GM12892 (cell line): ENCODE data around the gene KCNT1.

Source experiments
- DNase-seq: peaks from one replicate; pipeline ENCODE4 v3.0.0; 2011; ENCODE audit not compliant: insufficient read length
- FAIRE-seq: peaks from 2 replicates; lab custom pipeline; 2011; peaks lifted over from hg19 to GRCh38; lab: Jason Lieb, UNC
- POLR2A ChIP-seq: IDR thresholded peaks from 2 replicates; pipeline ENCODE4 v1.6.1; 2011; ENCODE audit warnings: low read depth, low read length, control low read depth
- POLR2AphosphoS5 ChIP-seq: IDR thresholded peaks from 2 replicates; pipeline ENCODE4 v1.6.1; 2011; ENCODE audit warnings: low read depth, low read length, control low read depth
- TAF1 ChIP-seq: IDR thresholded peaks from 2 replicates; pipeline ENCODE4 v1.6.1; 2011; ENCODE audit warnings: low read depth, mild to moderate bottlenecking, control low read depth, low read length, borderline replicate concordance

KCNT1 gene

DNA sequence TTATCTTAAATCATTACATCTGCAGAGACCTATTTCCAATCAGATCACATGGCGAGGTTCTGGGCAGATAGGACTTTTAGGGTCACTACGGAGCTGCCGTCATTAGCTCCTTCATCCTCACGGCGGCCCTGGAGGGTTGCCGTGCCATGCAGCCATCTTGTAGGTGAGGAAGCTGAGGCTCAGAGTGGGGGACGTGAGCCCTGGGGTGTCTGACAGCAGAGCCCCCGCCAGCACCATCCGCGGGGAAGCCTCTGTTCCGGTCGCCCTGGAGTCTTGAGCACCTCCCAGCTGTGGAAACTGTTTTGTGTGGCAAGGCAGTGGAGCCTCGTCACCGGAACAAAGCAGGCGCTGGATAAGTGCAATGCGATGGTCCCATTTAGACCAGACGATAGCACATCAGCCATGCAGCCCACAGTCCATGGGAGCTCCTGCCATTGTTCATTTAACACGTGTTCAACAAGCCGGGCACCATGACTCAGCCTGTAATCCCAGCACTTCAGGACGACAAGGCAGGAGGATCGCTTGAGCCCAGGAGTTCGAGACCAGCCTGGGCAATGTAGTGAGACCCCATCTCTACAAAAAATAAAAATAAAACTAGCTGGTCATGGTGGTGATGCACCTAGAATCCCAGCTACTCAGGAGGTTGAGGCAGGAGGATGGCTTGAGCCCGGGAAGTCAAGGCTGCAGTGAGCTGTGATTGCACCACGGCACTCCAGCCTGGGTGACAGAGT lies 61.9 kb downstream of the KCNT1 start:
- DNase-seq (no peak), FAIRE-seq (no peak)
- TF ChIP-seq POLR2A (no peak), POLR2AphosphoS5 (no peak), TAF1 (no peak)

DNA sequence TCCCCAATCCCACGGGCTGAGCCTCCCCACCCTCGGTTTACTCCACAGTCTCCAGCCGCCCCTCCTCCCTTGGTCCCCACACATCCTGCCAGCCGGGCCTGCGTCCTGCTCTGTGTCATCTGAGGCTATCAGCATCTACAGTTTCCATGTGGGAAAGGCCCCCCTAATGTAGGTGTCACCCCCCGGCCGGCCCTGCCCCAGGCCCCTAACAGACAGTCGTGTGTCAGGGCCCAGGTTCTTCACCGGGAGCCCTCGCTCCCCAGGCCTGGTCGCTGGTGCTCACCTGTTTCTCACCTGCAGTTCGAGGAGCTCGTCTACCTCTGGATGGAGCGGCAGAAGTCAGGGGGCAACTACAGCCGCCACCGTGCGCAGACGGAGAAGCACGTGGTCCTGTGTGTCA lies 62.7 kb downstream of the KCNT1 start:
- no peak for FAIRE-seq
- TF ChIP-seq TAF1: no peak
- no peak for TF ChIP-seq POLR2A
- TF ChIP-seq POLR2AphosphoS5: no peak
- no peak for DNase-seq

DNA sequence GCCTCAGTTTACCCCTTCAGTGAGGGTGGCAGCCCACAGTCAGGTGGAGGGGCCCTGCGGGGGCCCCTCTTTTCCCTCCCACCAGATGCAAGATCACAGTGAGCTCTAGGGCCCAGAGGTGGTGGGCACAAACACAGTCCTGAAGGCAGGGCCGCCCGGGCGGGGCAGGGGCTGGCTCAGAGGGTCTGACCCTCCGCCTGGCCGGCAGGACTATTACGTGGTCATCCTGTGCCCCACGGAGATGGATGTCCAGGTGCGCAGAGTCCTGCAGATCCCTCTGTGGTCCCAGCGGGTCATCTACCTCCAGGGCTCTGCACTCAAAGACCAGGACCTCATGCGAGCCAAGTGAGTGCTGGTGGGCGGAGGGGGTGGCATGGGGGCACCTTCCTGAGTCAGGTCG lies 63.4 kb downstream of the KCNT1 start:
- FAIRE-seq (no peak), DNase-seq (no peak)
- TF ChIP-seq POLR2A (no peak), POLR2AphosphoS5 (no peak), TAF1 (no peak)

DNA sequence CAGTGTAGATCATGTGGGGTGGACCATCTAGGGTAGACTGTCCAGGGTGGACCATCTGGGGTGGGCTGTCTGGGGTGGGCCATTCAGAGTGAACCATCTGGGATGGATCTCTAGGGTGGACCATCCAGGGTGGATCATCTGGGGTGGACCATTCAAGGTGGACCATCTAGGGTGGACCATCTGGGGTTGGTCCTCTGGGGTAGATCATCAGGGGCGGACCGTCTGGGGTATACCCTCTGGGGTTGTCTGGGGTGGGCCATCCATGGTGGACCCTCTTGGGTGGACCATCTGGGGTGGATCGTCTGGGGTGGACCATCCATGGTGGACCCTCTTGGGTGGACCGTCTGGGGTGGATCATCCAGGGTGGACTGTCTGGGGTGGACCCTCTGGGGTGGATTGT lies 64.3 kb downstream of the KCNT1 start:
- DNase-seq (no peak), FAIRE-seq (no peak)
- TF ChIP-seq POLR2A (no peak), POLR2AphosphoS5 (no peak), TAF1 (no peak)

DNA sequence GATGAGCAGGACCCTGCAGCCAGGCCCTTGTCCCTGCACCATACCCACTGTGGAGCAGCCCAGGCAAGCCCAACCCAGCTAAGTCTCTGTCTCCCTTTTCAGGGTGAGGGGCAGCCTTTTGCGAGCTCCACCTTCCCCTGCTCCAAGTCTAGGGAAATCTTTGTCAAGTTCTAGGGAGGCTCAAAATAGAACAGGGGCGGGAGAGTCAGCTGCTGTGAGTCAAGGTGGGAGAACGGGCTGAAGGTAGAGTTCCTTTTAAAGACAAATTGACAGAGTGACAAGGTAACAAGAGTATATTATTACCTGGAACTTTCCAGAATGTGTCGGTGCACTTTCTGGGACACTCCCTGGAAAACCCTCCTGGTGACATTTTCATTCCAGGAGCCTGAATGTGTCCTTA lies 64.7 kb downstream of the KCNT1 start:
- FAIRE-seq: no peak
- TF ChIP-seq TAF1: no peak
- TF ChIP-seq POLR2A: no peak
- DNase-seq: no peak

DNA sequence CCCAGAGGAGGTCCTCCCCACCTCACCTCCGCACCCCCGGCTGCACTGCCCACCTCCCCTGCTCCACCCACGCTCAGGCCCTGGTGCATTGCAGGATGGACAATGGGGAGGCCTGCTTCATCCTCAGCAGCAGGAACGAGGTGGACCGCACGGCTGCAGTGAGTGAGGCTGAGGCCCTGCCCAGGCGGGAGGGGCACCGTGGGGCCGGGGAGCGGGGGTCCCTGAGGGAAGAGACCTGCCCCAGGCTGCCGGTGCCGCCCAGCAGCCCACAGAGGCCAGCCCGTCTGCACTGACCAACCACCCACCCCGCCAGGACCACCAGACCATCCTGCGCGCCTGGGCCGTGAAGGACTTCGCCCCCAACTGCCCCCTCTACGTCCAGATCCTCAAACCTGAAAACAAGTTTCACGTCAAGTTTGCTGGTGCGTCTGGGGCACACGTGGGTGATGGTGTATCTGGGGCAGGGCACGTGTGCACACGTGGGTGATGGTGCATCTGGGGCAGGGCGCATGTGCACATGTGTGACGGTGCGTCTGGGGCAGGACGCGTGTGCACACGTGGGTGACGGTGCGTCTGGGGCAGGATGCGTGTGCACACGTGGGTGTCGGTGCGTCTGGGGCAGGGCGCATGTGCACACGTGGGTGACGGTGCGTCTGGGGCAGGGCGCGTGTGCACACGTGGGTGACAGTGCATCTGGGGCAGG lies 66.7 kb downstream of the KCNT1 start:
- FAIRE-seq: no peak
- DNase-seq: no peak
- TF ChIP-seq POLR2AphosphoS5 (no peak), TAF1 (no peak), POLR2A (no peak)

DNA sequence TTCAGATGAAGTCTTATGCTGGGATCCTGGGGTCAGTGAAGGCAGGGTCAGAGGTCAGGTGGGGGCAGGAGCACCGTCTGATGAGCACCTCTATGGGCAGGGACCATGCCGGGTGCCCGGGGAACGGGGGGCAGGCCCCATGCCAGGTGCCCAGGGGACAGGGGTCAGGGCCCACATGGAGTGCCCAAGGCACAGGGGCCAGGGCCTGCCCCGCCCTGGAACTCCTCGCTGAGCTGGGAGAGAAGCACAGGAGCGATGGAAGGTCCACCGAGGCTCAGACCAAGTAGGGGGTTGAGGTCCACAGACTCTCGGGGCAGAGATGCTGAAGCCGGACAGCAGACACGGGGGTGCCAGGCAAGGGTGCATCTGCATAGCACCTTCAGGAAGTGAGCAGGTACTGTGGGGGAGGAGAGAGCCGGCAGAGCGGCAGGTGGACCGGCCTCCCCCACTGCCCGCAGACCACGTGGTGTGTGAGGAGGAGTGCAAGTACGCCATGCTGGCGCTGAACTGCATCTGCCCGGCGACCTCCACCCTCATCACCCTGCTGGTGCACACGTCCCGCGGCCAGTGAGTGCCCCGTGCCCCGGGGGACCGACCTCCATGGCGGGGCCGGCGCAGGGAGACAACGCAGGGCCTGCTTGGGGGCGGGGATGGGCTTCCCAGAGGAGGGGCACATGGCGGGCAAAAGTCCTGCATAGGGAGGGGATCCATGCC lies 67.7 kb downstream of the KCNT1 start:
- DNase-seq (no peak), FAIRE-seq (no peak)
- TF ChIP-seq POLR2AphosphoS5 (no peak), POLR2A (no peak), TAF1 (no peak)

DNA sequence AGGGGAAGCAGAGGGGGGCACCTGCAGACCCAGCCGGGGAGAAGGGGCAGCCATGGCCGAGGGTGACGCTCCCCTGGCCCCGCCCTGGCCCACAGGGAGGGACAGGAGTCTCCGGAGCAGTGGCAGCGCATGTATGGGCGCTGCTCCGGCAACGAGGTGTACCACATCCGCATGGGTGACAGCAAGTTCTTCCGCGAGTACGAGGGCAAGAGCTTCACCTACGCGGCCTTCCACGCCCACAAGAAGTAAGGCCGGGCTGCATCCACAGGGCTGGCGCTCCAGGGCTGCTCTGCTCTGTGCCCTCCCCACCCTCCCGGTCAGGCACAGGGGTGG lies 68.2 kb downstream of the KCNT1 start:
- DNase-seq: no peak
- TF ChIP-seq POLR2AphosphoS5 (no peak), POLR2A (no peak), TAF1 (no peak)
- no peak for FAIRE-seq

DNA sequence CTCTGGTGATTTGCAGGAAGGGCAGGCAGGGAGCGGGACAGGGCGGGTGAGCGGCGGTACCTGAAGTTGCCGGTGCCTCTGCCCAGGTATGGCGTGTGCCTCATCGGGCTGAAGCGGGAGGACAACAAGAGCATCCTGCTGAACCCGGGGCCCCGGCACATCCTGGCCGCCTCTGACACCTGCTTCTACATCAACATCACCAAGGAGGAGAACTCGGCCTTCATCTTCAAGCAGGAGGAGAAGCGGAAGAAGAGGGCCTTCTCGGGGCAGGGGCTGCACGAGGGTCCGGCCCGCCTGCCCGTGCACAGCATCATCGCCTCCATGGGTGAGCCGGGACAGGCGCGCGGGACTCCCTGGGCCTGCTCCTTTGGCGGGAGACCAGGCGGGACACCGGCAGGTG lies 68.8 kb downstream of the KCNT1 start:
- FAIRE-seq: no peak
- TF ChIP-seq POLR2A (no peak), POLR2AphosphoS5 (no peak), TAF1 (no peak)
- no peak for DNase-seq

DNA sequence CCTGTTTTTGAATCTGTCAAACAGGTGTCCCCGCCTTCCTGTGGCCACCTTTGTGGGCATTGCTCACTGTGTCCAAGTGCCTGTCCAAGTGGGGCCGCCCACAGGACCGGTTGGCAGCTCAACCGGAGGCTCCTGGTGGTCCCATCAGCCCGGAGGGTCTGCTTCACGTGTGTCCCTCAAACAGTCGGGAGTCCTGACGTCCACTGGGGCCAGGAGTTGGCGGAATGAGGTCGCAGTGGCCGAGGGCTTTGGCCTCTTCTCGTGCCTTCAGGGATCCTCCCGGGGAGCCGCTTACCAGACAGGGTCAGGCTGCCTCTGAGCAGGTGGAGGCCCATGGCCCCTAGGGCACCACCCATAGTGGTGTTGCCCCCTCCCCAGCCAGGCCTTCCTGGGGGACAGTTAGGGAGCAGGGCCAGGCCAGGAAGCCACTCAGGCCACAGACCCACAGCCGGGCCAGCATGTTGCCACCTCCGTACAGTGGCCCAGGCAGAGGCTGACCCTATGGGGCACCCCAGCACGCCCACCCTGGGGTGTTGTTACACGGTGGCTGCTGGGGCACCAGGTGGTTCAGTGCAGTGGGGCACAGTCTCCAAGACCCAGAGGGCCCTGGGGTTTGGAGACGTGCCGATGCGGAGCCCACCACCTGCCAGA lies 69.5 kb downstream of the KCNT1 start:
- no peak for FAIRE-seq
- no peak for DNase-seq
- TF ChIP-seq POLR2AphosphoS5: no peak
- TF ChIP-seq POLR2A: no peak
- TF ChIP-seq TAF1: no peak

DNA sequence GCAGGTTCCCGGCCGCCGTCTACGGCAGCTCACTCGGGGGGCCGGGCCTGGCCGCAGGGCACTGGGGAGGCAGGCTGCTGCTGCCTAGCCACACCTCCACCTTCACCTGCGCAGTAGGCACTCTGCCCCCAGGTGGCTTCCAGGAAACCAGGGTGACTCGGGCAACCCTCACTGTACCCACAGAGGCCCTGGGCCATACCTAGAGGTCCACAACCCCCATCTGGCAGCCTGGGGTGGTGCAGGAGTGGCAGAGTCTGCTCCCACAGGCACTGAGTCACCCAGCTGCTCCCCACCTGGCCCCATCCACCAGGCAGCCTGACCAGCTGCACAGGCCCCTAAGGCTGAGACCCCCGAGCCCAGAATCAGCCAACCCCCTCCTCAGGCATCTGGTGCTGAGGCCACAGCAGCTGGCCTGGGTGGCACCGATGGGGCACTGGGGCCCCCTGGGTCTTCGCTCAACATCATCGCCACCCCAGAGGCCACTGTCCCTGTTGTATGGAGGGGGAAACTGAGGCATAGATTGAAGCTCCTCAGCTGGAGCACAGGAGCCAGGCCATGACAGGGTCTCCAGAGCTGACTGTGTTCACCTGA lies 70.2 kb downstream of the KCNT1 start:
- TF ChIP-seq POLR2A: no peak
- TF ChIP-seq POLR2AphosphoS5: no peak
- TF ChIP-seq TAF1: no peak
- FAIRE-seq (no peak), DNase-seq (no peak)
